PC-3 (cell line): ENCODE measurements around the gene CGB1.

ENCODE experiments used
- CTCF ChIP-seq: fragments of 300-600 bp; sonication (generic); conservative IDR thresholded peaks from 2 replicates; pipeline ENCODE4 v1.5.1; 2017; ENCODE audit warnings: antibody characterized with exemption, low read depth, mild to moderate bottlenecking, low read length
- EZH2 ChIP-seq: fragments of 300-600 bp; sonication (generic); IDR thresholded peaks from one replicate; pipeline ENCODE4 v1.6.1; 2017; ENCODE audit warnings: antibody characterized with exemption, mild to moderate bottlenecking, low read length; ENCODE audit not compliant: unreplicated experiment
- EZH2phosphoT487 ChIP-seq: fragments of 300-600 bp; sonication (generic); IDR thresholded peaks from 2 replicates; pipeline ENCODE4 v1.6.1; 2018; ENCODE audit warnings: mild to moderate bottlenecking, antibody characterized with exemption, low read length, borderline replicate concordance

GRCh38 chr19:48985711-48986110 is 51.0 kb downstream of the CGB1 start:
- TF ChIP-seq CTCF (no peak), EZH2 (no peak), EZH2phosphoT487 (no peak)
